Measurements from ENCODE around the gene PLA2R1.

GRCh38 chr2:159976527-159977160 lies 85.8 kb downstream of the PLA2R1 start:
- TF ChIP-seq EP300 (IDR thresholded peaks at IDR 0.05) (no peak), POLR2AphosphoS5 (IDR thresholded peaks at IDR 0.05) (no peak)
